H9 (cell line): ENCODE measurements around the gene TTC3. TPM values are rescaled to one million over a fixed set of nuclear protein-coding genes. Genes with fewer than 3 reads are reported as not detected.

Experiments used
- DNase-seq: peaks from one replicate; pipeline ENCODE4 v3.0.0-alpha.2; 2017
- H2AFZ ChIP-seq: one replicate; pipeline ENCODE4 v1.6.1; 2013; ENCODE audit warnings: mild to moderate bottlenecking, low read length, control low read depth, moderate library complexity
- H2AK5ac ChIP-seq: 2 replicates; pipeline ENCODE4 v1.6.1; 2013; ENCODE audit warnings: low read length, control low read depth, mixed read lengths; ENCODE audit not compliant: insufficient read length
- H2BK120ac ChIP-seq: one replicate; pipeline ENCODE4 v1.6.1; 2013; ENCODE audit warnings: low read depth, mild to moderate bottlenecking, low read length, control low read depth, inconsistent platforms; ENCODE audit not compliant: poor library complexity, severe bottlenecking
- H2BK12ac ChIP-seq: 2 replicates; pipeline ENCODE4 v1.6.1; 2013; ENCODE audit warnings: low read length, control low read depth, mixed read lengths, low read depth; ENCODE audit not compliant: insufficient read length
- H2BK15ac ChIP-seq: 2 replicates; pipeline ENCODE4 v1.6.1; 2013; ENCODE audit warnings: low read depth, low read length, control low read depth
- H2BK20ac ChIP-seq: one replicate; pipeline ENCODE4 v1.6.1; 2013; ENCODE audit warnings: low read depth, mild to moderate bottlenecking, low read length, control low read depth, inconsistent platforms; ENCODE audit not compliant: poor library complexity, severe bottlenecking
- H2BK5ac ChIP-seq: 2 replicates; pipeline ENCODE4 v1.6.1; 2013; ENCODE audit warnings: low read length, control low read depth, mixed read lengths; ENCODE audit not compliant: insufficient read length
- H3K14ac ChIP-seq: 2 replicates; pipeline ENCODE4 v1.6.1; 2013; ENCODE audit warnings: low read length, control low read depth; ENCODE audit not compliant: insufficient read depth
- H3K18ac ChIP-seq: 2 replicates; pipeline ENCODE4 v1.6.1; 2013; ENCODE audit warnings: low read depth, mild to moderate bottlenecking, mixed read lengths, low read length, control low read depth; ENCODE audit not compliant: insufficient read length
- H3K23ac ChIP-seq: 2 replicates; pipeline ENCODE4 v1.6.1; 2013; ENCODE audit warnings: low read length, control low read depth, mixed read lengths, low read depth; ENCODE audit not compliant: insufficient read length
- H3K23me2 ChIP-seq: 2 replicates; pipeline ENCODE4 v1.6.1; 2013; ENCODE audit warnings: low read depth, mild to moderate bottlenecking, mixed read lengths, low read length, control low read depth; ENCODE audit not compliant: insufficient read length, poor library complexity, severe bottlenecking
- H3K27ac ChIP-seq: 2 replicates; pipeline ENCODE4 v1.5.1; 2013; ENCODE audit warnings: low read length, control low read depth, mixed read lengths, low read depth; ENCODE audit not compliant: insufficient read length
- H3K27me3 ChIP-seq: 2 replicates; pipeline ENCODE4 v1.6.1; 2013; ENCODE audit warnings: low read length, control low read depth, inconsistent platforms; ENCODE audit not compliant: insufficient read depth
- H3K4ac ChIP-seq: 2 replicates; pipeline ENCODE4 v1.6.1; 2013; ENCODE audit warnings: low read depth, mild to moderate bottlenecking, control low read depth, inconsistent platforms, low read length, moderate library complexity
- H3K4me1 ChIP-seq: 2 replicates; pipeline ENCODE4 v1.6.1; 2013; ENCODE audit warnings: low read length, control low read depth, inconsistent platforms; ENCODE audit not compliant: insufficient read depth
- H3K4me2 ChIP-seq: 2 replicates; pipeline ENCODE4 v1.6.1; 2013; ENCODE audit warnings: low read length, control low read depth, mixed read lengths; ENCODE audit not compliant: insufficient read length, insufficient read depth
- H3K56ac ChIP-seq: 2 replicates; pipeline ENCODE4 v1.6.1; 2013; ENCODE audit warnings: low read depth, mild to moderate bottlenecking, mixed read lengths, low read length, control low read depth; ENCODE audit not compliant: insufficient read length
- H3K79me1 ChIP-seq: 2 replicates; pipeline ENCODE4 v1.6.1; 2013; ENCODE audit warnings: low read depth, mild to moderate bottlenecking, moderate library complexity, low read length, control low read depth, inconsistent platforms; ENCODE audit not compliant: insufficient read depth, poor library complexity, severe bottlenecking
- H3K79me2 ChIP-seq: 2 replicates; pipeline ENCODE4 v1.6.1; 2013; ENCODE audit warnings: low read length, control low read depth, inconsistent platforms; ENCODE audit not compliant: insufficient read depth
- H3K9ac ChIP-seq: 2 replicates; pipeline ENCODE4 v1.6.1; 2013; ENCODE audit warnings: low read length, control low read depth, mixed read lengths; ENCODE audit not compliant: insufficient read length; ENCODE audit errors: extremely low read depth
- H3K9me3 ChIP-seq: one replicate; pipeline ENCODE4 v1.6.1; 2013; ENCODE audit warnings: low read depth, low read length, inconsistent platforms; ENCODE audit not compliant: control insufficient read depth
- H3T11ph ChIP-seq: one replicate; pipeline ENCODE4 v1.6.1; 2013; ENCODE audit warnings: mild to moderate bottlenecking, low read length, control low read depth, inconsistent platforms
- H4K20me1 ChIP-seq: one replicate; pipeline ENCODE4 v1.6.1; 2013; ENCODE audit not compliant: control insufficient read depth, insufficient read length, insufficient read depth
- H4K5ac ChIP-seq: 2 replicates; pipeline ENCODE4 v1.6.1; 2013; ENCODE audit warnings: low read depth, mild to moderate bottlenecking, mixed read lengths, low read length, control low read depth; ENCODE audit not compliant: insufficient read length
- H4K8ac ChIP-seq: replicated peaks from 2 replicates; pipeline ENCODE4 v1.6.1; 2013; ENCODE audit warnings: low read length, control low read depth, mixed read lengths, low read depth; ENCODE audit not compliant: insufficient read length
- H4K91ac ChIP-seq: 2 replicates; pipeline ENCODE4 v1.6.1; 2013; ENCODE audit warnings: low read depth, mild to moderate bottlenecking, moderate library complexity, mixed read lengths, low read length, control low read depth; ENCODE audit not compliant: insufficient read length
- H3K27ac Mint-ChIP-seq, 3 experiments: 2 replicates in 2 of 3; 3 replicates in 1 of 3; pipeline ENCODE4 v1.8.0; 2020 to 2021; ENCODE audit warnings: mixed read lengths in 3 of 3, mild to moderate bottlenecking in 1 of 3, moderate library complexity in 1 of 3
- H3K27me3 Mint-ChIP-seq: 2 replicates; pipeline ENCODE4 v1.8.0; 2021; ENCODE audit warnings: low read depth, mild to moderate bottlenecking, moderate library complexity, mixed read lengths
- H3K36me3 Mint-ChIP-seq, 3 experiments: 2 replicates in 2 of 3; 3 replicates in 1 of 3; pipeline ENCODE4 v1.8.0; 2020 to 2021; ENCODE audit warnings: low read depth in 3 of 3, mixed read lengths in 3 of 3; ENCODE audit not compliant: insufficient read depth in 1 of 3
- H3K4me1 Mint-ChIP-seq, 2 experiments: 2 replicates each; pipeline ENCODE4 v1.8.0; 2020; ENCODE audit warnings: mixed read lengths in 2 of 2
- H3K4me3 Mint-ChIP-seq, 2 experiments: 2 replicates in 1 of 2; 3 replicates in 1 of 2; pipeline ENCODE4 v1.8.0; 2020 to 2021; ENCODE audit warnings: mild to moderate bottlenecking in 2 of 2, mixed read lengths in 2 of 2, moderate library complexity in 1 of 2
- H3K9me3 Mint-ChIP-seq, 2 experiments: 2 replicates in 1 of 2; 3 replicates in 1 of 2; pipeline ENCODE4 v1.8.0; 2020; ENCODE audit warnings: mild to moderate bottlenecking in 2 of 2, mixed read lengths in 2 of 2, moderate library complexity in 1 of 2
- CTCF ChIP-seq: fragments of 200-600 bp; sonication (generic); conservative IDR thresholded peaks from 3 replicates; pipeline ENCODE4 v1.8.0; 2021; ENCODE audit warnings: antibody characterized with exemption, mild to moderate bottlenecking
- WGBS: extraction: QIAGEN DNeasy Blood & Tissue Kit; methylation state at CpG from one replicate; pipeline ENCODE4 v1.1.7; 2013; ENCODE audit warnings: missing lambda C conversion rate, low lambda C conversion rate, mixed read lengths; ENCODE audit not compliant: insufficient read length; ENCODE audit errors: extremely low coverage; 5-methylcytosine and 5-hydroxymethylcytosine counted together
- total RNA-seq: library from RNA; stranded (reverse); gene quantifications from 2 replicates; pipeline ENCODE4 v1.2.1, GENCODE V29; 2021

TTC3 gene
- total RNA-seq, 1 experiment from 2014 or later = 46.5 TPM

DNA sequence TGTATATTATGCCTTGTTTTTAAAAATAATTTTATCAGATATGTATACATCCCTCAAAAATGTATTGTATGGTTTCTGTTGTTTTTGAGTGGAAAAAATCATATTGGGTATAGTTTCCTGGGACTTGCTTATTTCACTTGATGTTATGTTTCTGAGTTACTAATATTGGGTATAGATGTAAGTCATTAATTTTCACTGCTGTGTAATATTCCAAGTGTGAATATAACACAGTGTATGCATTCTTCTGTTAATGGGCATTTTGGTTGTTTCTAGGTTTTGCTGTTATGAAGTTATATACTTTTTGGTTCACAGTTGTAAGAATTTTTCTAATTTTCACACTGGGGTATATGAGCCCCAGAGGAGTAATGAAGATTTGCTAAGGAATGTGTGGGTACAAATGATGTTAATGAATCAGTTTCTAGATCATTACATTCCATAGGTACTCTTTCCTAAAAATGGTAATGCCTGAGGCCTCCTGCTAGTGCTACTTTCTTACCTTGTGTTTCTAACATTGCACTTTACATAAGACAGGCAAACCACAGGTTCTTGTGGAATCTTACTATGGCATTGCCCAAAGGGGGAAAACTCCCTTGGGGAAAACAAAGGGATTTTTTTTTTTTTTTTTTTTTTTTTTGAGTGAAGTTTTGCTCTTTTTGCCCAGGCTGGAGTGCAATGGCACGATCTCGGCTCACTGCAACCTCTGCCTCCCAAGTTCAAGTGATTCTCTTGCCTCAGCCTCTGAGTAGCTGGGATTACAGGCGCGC lies 3.2 kb downstream of the TTC3 start:
- H3K4ac ChIP-seq = no peak overlapping the region
- no peak overlapping the region for H3K4me2 ChIP-seq
- no peak overlapping the region for H4K91ac ChIP-seq
- no peak overlapping the region for H4K5ac ChIP-seq
- H3K36me3 Mint-ChIP-seq = no peaks in the 10 kb centered on the region; a peak in 1 of 7 replicates
- H3K9me3 ChIP-seq = no peaks in the 10 kb centered on the region
- H4K20me1 ChIP-seq = no peaks in the 10 kb centered on the region
- H3K79me2 ChIP-seq = 0 out of 2 replicates have a peak, but pooled peaks cover 3% of the 10 kb centered on the region
- H2BK12ac ChIP-seq = no peak overlapping the region
- no peak overlapping the region for H3K27ac ChIP-seq
- peaks cover 5% of the 10 kb centered on the region; the same call in 1 of the 2 replicates for H3K4me1 ChIP-seq
- H4K8ac ChIP-seq = no peak overlapping the region
- H3K27me3 ChIP-seq = peaks cover 11% of the 10 kb centered on the region; the same call in 1 of the 2 replicates
- peaks cover 21 to 26% of the 10 kb centered on the region in 2 experiments for H3K4me1 Mint-ChIP-seq
- H3K27me3 Mint-ChIP-seq = peaks cover 24% of the 10 kb centered on the region
- no peak overlapping the region for H3K9ac ChIP-seq
- H2AFZ ChIP-seq = no peak overlapping the region
- no peak overlapping the region for H2BK120ac ChIP-seq
- H3K56ac ChIP-seq = no peak overlapping the region
- DNase-seq = no peak
- no peak overlapping the region for H3K27ac Mint-ChIP-seq
- peaks cover 14% of the 10 kb centered on the region for H3K23me2 ChIP-seq
- H2BK5ac ChIP-seq = no peak overlapping the region
- no peaks in the 10 kb centered on the region for H3K79me1 ChIP-seq
- H2BK20ac ChIP-seq = no peak overlapping the region
- H3K14ac ChIP-seq = no peak overlapping the region
- no peak overlapping the region for H3K4me3 Mint-ChIP-seq
- H3K9me3 Mint-ChIP-seq = no peaks in the 10 kb centered on the region; a peak in 1 of 5 replicates
- no peak overlapping the region for H3K18ac ChIP-seq
- H2AK5ac ChIP-seq = no peak overlapping the region
- TF ChIP-seq CTCF = no peak
- H3T11ph ChIP-seq = no peak overlapping the region
- H3K23ac ChIP-seq = no peak overlapping the region
- no CpG with 5 or more reads among the region's 4 CpGs for WGBS
- no peak overlapping the region for H2BK15ac ChIP-seq
